Measurements from ENCODE around the gene POLN.

Gene POLN

DNA sequence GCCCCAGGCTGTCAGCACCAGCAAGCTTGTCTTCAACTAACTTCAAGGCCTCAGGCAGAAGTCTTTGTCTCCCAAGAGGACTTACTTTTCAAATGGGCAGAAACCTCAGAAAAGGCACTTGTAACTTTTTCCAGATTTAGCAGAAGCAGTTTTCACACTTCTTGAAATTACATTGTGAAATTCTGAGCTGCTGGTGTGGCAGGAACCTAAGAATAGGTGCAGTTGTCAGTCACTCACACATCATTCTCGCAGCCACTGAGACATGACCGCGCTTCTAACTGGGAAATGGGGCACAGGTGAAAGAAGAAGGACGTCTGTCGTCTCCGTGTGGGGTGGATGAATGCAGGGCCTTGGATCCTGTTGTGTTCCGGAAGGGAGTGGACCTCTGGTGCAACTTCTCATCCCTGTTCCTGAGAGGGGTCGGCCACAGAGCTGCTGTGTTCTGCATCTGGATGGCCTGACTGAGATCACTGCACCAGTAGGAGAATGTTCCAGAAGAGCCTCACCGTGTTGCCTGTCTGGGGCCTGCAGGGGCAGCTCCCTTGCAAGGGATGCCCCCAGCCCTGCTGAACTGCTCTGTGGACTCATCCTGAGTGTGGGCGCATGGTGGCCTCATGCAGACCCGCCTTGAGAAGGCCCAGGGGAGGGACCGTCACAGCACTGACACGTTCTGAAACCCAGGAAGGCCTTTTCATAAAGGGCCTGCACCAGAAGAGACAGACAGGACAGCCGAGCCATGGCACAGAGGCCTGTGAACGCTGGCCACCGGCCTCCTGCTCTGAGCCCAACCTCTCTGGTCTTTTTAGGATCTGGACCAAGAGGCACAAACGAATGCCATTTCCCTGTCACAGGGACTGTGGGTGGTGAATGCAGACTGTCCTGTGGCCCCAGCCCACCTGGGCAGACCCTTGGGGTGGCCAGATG is 164.1 kb downstream of the POLN start:
- TF ChIP-seq, protein P1, sequence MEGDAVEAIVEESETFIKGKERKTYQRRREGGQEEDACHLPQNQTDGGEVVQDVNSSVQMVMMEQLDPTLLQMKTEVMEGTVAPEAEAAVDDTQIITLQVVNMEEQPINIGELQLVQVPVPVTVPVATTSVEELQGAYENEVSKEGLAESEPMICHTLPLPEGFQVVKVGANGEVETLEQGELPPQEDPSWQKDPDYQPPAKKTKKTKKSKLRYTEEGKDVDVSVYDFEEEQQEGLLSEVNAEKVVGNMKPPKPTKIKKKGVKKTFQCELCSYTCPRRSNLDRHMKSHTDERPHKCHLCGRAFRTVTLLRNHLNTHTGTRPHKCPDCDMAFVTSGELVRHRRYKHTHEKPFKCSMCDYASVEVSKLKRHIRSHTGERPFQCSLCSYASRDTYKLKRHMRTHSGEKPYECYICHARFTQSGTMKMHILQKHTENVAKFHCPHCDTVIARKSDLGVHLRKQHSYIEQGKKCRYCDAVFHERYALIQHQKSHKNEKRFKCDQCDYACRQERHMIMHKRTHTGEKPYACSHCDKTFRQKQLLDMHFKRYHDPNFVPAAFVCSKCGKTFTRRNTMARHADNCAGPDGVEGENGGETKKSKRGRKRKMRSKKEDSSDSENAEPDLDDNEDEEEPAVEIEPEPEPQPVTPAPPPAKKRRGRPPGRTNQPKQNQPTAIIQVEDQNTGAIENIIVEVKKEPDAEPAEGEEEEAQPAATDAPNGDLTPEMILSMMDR (IDR thresholded peaks at IDR 0.05; ENCODE audit: insufficient read depth, low read depth, low read length, missing control alignments) = no peak
- peak; percentile 30 for DNase-seq (ENCODE audit: low read depth)
- no peak overlapping the region for H3K4me3 ChIP-seq (ENCODE audit: low read depth, low read length)

DNA sequence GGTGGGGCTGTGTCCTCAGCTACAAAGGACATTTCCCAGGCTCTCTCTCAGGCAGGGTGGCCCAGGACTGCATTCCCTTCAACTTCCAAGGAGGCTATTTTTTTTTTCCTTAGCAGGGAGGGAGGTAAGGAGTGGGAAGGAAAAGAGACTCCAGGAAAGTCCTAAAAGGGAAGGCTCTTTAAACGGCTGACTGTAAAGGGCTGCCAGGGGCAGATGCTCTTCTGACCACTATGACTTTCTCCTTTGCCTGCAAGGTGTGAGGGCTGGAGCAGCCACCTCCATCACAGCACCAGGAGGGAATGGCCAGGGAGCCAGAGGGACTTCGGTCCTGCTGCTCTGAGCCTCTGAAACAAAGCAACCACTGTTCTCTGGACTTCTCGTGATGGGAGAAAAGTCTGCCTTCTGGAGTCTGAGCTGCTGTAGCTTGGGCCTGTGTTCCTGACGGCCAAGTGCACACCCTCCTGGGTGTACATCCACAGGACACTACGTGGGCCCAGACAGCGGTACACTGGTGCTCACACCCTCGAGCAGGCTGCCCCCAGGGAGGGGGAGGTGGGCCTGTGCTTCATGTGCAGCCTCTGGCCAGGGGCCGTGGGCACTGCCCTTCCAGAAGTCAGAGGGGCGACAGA is 164.9 kb downstream of the POLN start:
- TF ChIP-seq, protein P1 (IDR thresholded peaks at IDR 0.05; ENCODE audit: insufficient read depth, low read depth, low read length, missing control alignments) = no peak
- no peak for DNase-seq (ENCODE audit: low read depth)
- no peak overlapping the region for H3K4me3 ChIP-seq (ENCODE audit: low read depth, low read length)

DNA sequence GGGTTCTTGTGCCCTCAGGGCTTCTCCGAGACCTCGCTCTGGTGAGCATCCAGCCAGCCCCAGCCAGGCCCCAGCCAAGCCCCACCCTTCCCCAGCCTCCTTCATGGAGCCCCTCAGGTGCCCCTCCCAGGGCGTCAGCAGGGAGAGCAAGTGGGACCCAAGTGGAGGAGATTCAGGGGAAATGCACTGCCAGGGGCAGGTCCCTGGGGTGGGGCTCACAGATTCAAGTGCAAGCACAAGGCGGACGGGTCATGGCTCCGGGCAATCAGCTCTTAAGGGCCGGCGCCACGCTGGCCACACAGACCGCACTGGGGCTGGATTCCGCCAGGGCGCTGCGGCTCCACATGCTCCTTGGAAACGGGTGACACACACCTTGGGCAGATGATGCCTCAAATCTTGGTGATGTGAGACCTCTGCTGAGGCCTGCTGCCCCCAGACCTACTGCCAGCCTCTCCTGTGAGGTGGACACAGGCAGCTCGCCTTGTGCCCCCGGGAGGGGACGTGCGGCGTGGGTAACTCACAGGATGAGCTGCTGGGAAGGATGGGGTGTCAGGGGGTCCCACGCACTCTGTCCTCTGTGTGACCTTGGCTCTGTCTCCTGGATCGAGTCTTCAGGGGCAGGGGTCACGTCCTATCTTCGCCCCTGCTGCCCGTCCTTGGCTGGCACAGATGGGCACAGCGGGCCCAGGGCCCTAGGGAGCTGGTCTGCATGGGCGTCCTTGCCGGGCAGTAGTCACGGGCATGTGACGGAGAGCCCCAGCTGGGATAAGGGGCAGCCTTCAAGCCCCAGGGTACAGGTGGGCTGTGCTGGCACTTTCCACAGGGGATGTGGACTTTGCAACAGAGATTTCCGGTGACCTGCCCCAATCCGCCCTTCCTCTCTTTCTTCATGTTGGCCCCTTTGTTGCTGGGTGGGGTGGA is 165.7 kb downstream of the POLN start:
- no peak overlapping the region for H3K4me3 ChIP-seq (ENCODE audit: low read depth, low read length)
- DNase-seq (ENCODE audit: low read depth) = no peak
- TF ChIP-seq, protein P1 (IDR thresholded peaks at IDR 0.05; ENCODE audit: insufficient read depth, low read depth, low read length, missing control alignments) = no peak

DNA sequence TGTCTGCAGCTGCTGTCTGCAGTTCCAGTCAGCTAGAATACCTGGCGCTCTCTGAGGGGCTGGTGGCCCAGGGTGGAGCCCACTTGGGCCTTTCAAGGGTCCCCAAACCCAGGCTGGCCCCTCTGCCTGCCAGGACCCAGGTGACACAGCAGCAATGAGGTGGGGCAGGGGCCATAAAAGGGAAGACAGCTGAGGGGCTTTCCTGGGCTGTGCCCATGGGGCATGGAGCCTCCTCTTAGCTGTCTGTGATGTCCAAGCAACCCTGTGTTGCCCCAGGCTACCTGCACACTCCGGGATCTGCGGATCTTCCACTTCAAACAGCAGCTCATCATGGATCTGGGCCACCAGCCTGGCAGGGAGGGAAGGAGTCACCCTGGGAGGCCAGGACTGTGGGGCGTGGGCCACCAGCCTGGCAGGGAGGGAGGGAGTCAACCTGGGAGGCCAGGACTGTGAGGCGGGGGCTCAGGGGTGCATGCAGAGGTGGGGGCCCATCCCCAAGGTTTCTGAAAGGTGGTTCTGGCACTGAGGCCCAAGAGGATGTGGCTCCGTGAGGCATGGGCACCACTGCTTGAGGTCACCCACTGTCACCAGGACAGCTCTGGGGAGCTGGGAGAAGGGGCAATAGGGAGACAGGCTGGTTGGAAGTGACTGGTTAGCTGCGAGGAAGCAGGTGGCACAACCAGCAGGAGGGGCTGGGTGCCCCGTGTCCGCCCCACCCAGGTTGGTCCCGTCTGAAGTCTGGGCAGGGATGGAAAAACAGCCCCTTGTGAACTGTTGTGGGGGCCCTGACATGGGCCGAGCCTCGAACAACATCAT is 166.5 kb downstream of the POLN start:
- TF ChIP-seq, protein P1 (IDR thresholded peaks at IDR 0.05; ENCODE audit: insufficient read depth, low read depth, low read length, missing control alignments) = no peak
- H3K4me3 ChIP-seq (ENCODE audit: low read depth, low read length) = no peak overlapping the region
- no peak for DNase-seq (ENCODE audit: low read depth)

DNA sequence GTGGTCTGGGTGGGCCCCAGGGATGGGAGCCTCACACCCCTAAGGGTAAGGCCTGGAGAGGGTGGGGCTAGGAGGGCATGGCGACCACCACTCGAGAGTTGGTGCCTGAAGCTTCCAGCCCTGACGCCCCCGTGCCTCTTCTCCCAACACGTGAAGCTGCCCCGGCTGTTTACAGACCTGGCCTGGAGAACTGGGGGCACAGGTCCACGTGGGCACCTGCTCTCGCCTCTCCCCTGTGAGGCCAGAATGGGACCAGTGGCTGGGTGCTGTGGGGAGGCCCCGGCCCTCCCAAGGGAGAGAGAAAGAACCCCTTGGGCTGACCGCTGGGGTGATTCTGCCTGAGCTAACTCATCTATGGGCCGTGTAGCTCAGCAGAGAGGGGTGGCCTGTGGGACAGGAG is 167.3 kb downstream of the POLN start:
- DNase-seq (ENCODE audit: low read depth) = no peak
- TF ChIP-seq, protein P1 (IDR thresholded peaks at IDR 0.05; ENCODE audit: insufficient read depth, low read depth, low read length, missing control alignments) = no peak
- no peak overlapping the region for H3K4me3 ChIP-seq (ENCODE audit: low read depth, low read length)

Measured in GM12865 (cell line).